ENCODE data around the gene MTCL1. TPM values are rescaled to one million over a fixed set of nuclear protein-coding genes. Genes with fewer than 3 reads are reported as not detected.

The MTCL1 gene
- total and polyA plus RNA-seq, 10 of the 15 experiments (the other 5 are each of a cell fraction or from before 2014, with no cell fraction given): 0.03 to 0.36 (median 0.13) TPM; not detected in 4

DNA sequence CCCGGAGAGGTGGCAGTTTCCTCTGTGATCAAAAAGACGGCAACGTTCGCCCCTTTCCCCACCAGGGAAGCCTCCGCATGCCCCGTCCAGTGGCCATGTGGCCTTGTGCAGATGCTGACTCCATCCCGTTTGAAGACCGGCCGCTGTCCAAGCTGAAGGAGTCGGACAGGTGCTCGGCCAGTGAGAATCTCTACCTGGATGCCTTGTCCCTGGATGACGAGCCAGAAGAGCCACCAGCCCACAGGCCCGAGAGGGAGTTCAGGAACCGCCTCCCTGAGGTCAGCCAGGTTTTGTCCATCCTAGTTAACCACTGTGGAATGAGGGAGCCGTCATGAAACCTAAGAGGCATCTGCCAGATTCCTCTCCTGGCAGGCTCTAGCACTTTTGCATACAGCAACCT, 113.6 kb downstream of the MTCL1 start:
- 47% methylated on average over 15 of the region's 15 CpGs for WGBS (ENCODE audit: insufficient coverage, insufficient replicate concordance, low lambda C conversion rate, missing lambda C conversion rate)
- no peak overlapping the region for H3K9ac ChIP-seq (ENCODE audit: control insufficient read depth, insufficient read depth, low read length)
- in situ Hi-C loops (cut with MboI): no loop called here
- intact Hi-C loops (cut with micrococcal nuclease; ENCODE audit: unreplicated experiment): no loop called here
- BruUV-seq (replicated peaks): no TSS peak
- H3K79me2 ChIP-seq (ENCODE audit: control insufficient read depth, insufficient read depth, low read length): no peaks in the 10 kb centered on the region
- no peak for DNase-seq (ENCODE audit: low read depth, low spot score)
- SMC1A ChIA-PET (ENCODE audit: uncharacterized antibody, unreplicated experiment): no interaction called here
- no peaks in the 10 kb centered on the region for H3K9me3 ChIP-seq (replicated peaks; ENCODE audit: control insufficient read depth, insufficient read depth, low read length)
- RAD21 ChIA-PET (ENCODE audit: unreplicated experiment): no interaction called here
- no peaks in the 10 kb centered on the region for H3K36me3 ChIP-seq (ENCODE audit: control insufficient read depth in 2 of 2, insufficient read depth in 2 of 2, low read length in 1 of 2)
- H3K27ac ChIP-seq (ENCODE audit: control insufficient read depth, insufficient read depth): no peak overlapping the region
- no peak for ATAC-seq
- H3K4me1 ChIP-seq (ENCODE audit: control insufficient read depth, insufficient read depth, low read length): no peaks in the 10 kb centered on the region
- H3K27me3 ChIP-seq (replicated peaks in 1 of 2; ENCODE audit: control insufficient read depth in 2 of 2, insufficient read depth in 2 of 2, low read length in 1 of 2): no peaks in the 10 kb centered on the region; a peak in 3 of 4 replicates
- POLR2A ChIA-PET: no interaction called here
- no peaks in the 10 kb centered on the region for H4K20me1 ChIP-seq (ENCODE audit: control insufficient read depth, insufficient read depth)
- no peak overlapping the region for H3K4me2 ChIP-seq (ENCODE audit: control insufficient read depth, insufficient read depth)
- no peak for FAIRE-seq
- CTCF ChIA-PET: no interaction called here
- H2AFZ ChIP-seq (ENCODE audit: control insufficient read depth, low read depth, low read length): no peak overlapping the region
- no peak overlapping the region for H3K4me3 ChIP-seq
- no peak for TF ChIP-seq JUND (IDR thresholded peaks at IDR 0.05; ENCODE audit: low read depth, low read length)
- no peak for TF ChIP-seq ZBED1 (IDR thresholded peaks at IDR 0.05; ENCODE audit: borderline replicate concordance)
- TF ChIP-seq ZNF217 (IDR thresholded peaks at IDR 0.05): no peak
- TF ChIP-seq, protein P1, sequence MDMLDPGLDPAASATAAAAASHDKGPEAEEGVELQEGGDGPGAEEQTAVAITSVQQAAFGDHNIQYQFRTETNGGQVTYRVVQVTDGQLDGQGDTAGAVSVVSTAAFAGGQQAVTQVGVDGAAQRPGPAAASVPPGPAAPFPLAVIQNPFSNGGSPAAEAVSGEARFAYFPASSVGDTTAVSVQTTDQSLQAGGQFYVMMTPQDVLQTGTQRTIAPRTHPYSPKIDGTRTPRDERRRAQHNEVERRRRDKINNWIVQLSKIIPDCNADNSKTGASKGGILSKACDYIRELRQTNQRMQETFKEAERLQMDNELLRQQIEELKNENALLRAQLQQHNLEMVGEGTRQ (IDR thresholded peaks at IDR 0.05; ENCODE audit: borderline replicate concordance, low read depth, low read length): no peak
- no peak for TF ChIP-seq ZSCAN29 (IDR thresholded peaks at IDR 0.05)
- TF ChIP-seq, protein P2, sequence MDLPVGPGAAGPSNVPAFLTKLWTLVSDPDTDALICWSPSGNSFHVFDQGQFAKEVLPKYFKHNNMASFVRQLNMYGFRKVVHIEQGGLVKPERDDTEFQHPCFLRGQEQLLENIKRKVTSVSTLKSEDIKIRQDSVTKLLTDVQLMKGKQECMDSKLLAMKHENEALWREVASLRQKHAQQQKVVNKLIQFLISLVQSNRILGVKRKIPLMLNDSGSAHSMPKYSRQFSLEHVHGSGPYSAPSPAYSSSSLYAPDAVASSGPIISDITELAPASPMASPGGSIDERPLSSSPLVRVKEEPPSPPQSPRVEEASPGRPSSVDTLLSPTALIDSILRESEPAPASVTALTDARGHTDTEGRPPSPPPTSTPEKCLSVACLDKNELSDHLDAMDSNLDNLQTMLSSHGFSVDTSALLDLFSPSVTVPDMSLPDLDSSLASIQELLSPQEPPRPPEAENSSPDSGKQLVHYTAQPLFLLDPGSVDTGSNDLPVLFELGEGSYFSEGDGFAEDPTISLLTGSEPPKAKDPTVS (IDR thresholded peaks at IDR 0.05; ENCODE audit: low read depth, low read length): no peak
- TF ChIP-seq NFXL1 (IDR thresholded peaks at IDR 0.05; ENCODE audit: borderline replicate concordance): no peak
- TF ChIP-seq NFIC (IDR thresholded peaks at IDR 0.05; ENCODE audit: low read depth, low read length): no peak
- TF ChIP-seq, protein P3, sequence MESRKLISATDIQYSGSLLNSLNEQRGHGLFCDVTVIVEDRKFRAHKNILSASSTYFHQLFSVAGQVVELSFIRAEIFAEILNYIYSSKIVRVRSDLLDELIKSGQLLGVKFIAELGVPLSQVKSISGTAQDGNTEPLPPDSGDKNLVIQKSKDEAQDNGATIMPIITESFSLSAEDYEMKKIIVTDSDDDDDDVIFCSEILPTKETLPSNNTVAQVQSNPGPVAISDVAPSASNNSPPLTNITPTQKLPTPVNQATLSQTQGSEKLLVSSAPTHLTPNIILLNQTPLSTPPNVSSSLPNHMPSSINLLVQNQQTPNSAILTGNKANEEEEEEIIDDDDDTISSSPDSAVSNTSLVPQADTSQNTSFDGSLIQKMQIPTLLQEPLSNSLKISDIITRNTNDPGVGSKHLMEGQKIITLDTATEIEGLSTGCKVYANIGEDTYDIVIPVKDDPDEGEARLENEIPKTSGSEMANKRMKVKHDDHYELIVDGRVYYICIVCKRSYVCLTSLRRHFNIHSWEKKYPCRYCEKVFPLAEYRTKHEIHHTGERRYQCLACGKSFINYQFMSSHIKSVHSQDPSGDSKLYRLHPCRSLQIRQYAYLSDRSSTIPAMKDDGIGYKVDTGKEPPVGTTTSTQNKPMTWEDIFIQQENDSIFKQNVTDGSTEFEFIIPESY (IDR thresholded peaks at IDR 0.05): no peak
- TF ChIP-seq TCF7 (IDR thresholded peaks at IDR 0.05; ENCODE audit: borderline replicate concordance): no peak
- no peak for TF ChIP-seq SRF (IDR thresholded peaks at IDR 0.05; ENCODE audit: low read depth in 2 of 2, low read length in 2 of 2)
- no peak for TF ChIP-seq PML (IDR thresholded peaks at IDR 0.05; ENCODE audit: low read length)
- TF ChIP-seq, protein P4, sequence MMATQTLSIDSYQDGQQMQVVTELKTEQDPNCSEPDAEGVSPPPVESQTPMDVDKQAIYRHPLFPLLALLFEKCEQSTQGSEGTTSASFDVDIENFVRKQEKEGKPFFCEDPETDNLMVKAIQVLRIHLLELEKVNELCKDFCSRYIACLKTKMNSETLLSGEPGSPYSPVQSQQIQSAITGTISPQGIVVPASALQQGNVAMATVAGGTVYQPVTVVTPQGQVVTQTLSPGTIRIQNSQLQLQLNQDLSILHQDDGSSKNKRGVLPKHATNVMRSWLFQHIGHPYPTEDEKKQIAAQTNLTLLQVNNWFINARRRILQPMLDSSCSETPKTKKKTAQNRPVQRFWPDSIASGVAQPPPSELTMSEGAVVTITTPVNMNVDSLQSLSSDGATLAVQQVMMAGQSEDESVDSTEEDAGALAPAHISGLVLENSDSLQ (IDR thresholded peaks at IDR 0.05): no peak
- TF ChIP-seq, protein P5, sequence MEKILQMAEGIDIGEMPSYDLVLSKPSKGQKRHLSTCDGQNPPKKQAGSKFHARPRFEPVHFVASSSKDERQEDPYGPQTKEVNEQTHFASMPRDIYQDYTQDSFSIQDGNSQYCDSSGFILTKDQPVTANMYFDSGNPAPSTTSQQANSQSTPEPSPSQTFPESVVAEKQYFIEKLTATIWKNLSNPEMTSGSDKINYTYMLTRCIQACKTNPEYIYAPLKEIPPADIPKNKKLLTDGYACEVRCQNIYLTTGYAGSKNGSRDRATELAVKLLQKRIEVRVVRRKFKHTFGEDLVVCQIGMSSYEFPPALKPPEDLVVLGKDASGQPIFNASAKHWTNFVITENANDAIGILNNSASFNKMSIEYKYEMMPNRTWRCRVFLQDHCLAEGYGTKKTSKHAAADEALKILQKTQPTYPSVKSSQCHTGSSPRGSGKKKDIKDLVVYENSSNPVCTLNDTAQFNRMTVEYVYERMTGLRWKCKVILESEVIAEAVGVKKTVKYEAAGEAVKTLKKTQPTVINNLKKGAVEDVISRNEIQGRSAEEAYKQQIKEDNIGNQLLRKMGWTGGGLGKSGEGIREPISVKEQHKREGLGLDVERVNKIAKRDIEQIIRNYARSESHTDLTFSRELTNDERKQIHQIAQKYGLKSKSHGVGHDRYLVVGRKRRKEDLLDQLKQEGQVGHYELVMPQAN (conservative IDR thresholded peaks at IDR 0.05): no peak
- no peak for TF ChIP-seq NRF1 (conservative IDR thresholded peaks at IDR 0.05; ENCODE audit: low read depth, low read length)

Measured in GM12878 (cell line).